NCI-H2107 treated with DMSO at 0.1 percent for 48 hours (cell line): ENCODE data around the gene FOXK2.

Experiments
- DNase-seq: peaks from one replicate; lab custom pipeline; 2025; ENCODE audit not compliant: unreplicated experiment; lab: John Stamatoyannopoulos, UW

The FOXK2 gene

GRCh38 chr17:82518826-82519810 is at the start of gene FOXK2:
FOXK2 (plus strand) TSS chr17:82519732; CDS start chr17:82519889, 157 bp downstream.
- peak; percentile 55 for DNase-seq

- no peak for DNase-seq
Measured at GRCh38 chr17:82470065-82470464, 49.5 kb upstream of the FOXK2 start.

- DNase-seq: no peak
Measured at GRCh38 chr17:82474223-82475010, 45.1 kb upstream of the FOXK2 start.

- DNase-seq: no peak
Measured at GRCh38 chr17:82475458-82475857, 44.1 kb upstream of the FOXK2 start.

- DNase-seq: no peak
Measured at GRCh38 chr17:82477934-82478333, 41.6 kb upstream of the FOXK2 start.

GRCh38 chr17:82479602-82480001 is 39.9 kb upstream of the FOXK2 start:
- DNase-seq: no peak

GRCh38 chr17:82480318-82480717 is 39.2 kb upstream of the FOXK2 start:
- no peak for DNase-seq

GRCh38 chr17:82483204-82483660 is 36.3 kb upstream of the FOXK2 start:
- DNase-seq: no peak

- no peak for DNase-seq
Measured at GRCh38 chr17:82483836-82484235, 35.7 kb upstream of the FOXK2 start.

GRCh38 chr17:82486231-82487094 is 33.1 kb upstream of the FOXK2 start:
- no peak for DNase-seq

GRCh38 chr17:82487910-82488309 is 31.6 kb upstream of the FOXK2 start:
- no peak for DNase-seq

GRCh38 chr17:82489117-82489516 is 30.4 kb upstream of the FOXK2 start:
- DNase-seq: no peak

- peak; percentile 98 for DNase-seq
Measured at GRCh38 chr17:82489851-82490511, 29.6 kb upstream of the FOXK2 start.

GRCh38 chr17:82490512-82491195 is 28.9 kb upstream of the FOXK2 start:
- peak; percentile 98 for DNase-seq

- no peak for DNase-seq
Measured at GRCh38 chr17:82491196-82491530, 28.4 kb upstream of the FOXK2 start.

GRCh38 chr17:82491533-82491932 is 28.0 kb upstream of the FOXK2 start:
- no peak for DNase-seq

- DNase-seq: no peak
Measured at GRCh38 chr17:82492643-82493225, 26.8 kb upstream of the FOXK2 start.

GRCh38 chr17:82493226-82493781 is 26.2 kb upstream of the FOXK2 start:
- DNase-seq: no peak
